CD4-positive, alpha-beta T cell (primary cell): ENCODE results near the gene DCP1B. TPM values are rescaled to one million over a fixed set of nuclear protein-coding genes. Genes with fewer than 3 reads are reported as not detected.

Experiments
- ATAC-seq: fragments of 200-7000 bp; cut with Tn5 transposase; one replicate; pipeline ENCODE4 v1.10.0; 2022; ENCODE audit warnings: mild to moderate bottlenecking; ENCODE audit not compliant: poor library complexity
- CTCF ChIA-PET: fragments of 350-600 bp; sonication (Branson Sonifier 250); formaldehyde crosslinking; loops from one replicate; lab custom pipeline; 2021; ENCODE audit warnings: antibody characterized with exemption, inconsistent platforms; lab: Charles Lee
- POLR2A ChIA-PET: fragments of 350-600 bp; sonication (Branson Sonifier 250); formaldehyde crosslinking; loops from one replicate; lab custom pipeline; 2021; ENCODE audit warnings: antibody characterized with exemption, inconsistent platforms; lab: Charles Lee
- DNase-seq, 14 experiments: peaks; one replicate each; pipeline ENCODE4 v3.0.0-alpha.2; 2013 to 2020; ENCODE audit warnings: mixed read lengths in 2 of 14
- H3K27ac ChIP-seq, 2 donors: one replicate each; pipeline versions ENCODE4 v1.5.1 to v1.7.0; 2013; ENCODE audit warnings: low read length in 2 of 2, low read depth in 1 of 2, mild to moderate bottlenecking in 1 of 2
- H3K27me3 ChIP-seq, 2 experiments: 1 replicate in 1 of 2; 2 replicates in 1 of 2; pipeline versions ENCODE4 v1.6.1 to v1.7.0; 2013; ENCODE audit warnings: low read length in 2 of 2, control low read depth in 1 of 2, mild to moderate bottlenecking in 1 of 2, moderate library complexity in 1 of 2; ENCODE audit not compliant: insufficient read depth in 2 of 2, control insufficient read depth in 1 of 2
- H3K36me3 ChIP-seq: one replicate; pipeline ENCODE4 v1.6.1; 2013; ENCODE audit warnings: low read length, control low read depth; ENCODE audit not compliant: insufficient read depth
- H3K4me1 ChIP-seq: one replicate; pipeline ENCODE4 v1.6.1; 2013; ENCODE audit warnings: low read length, control low read depth; ENCODE audit not compliant: insufficient read depth
- H3K4me3 ChIP-seq: one replicate; pipeline ENCODE4 v1.5.1; 2013; ENCODE audit warnings: mild to moderate bottlenecking, low read length, moderate library complexity
- H3K9me3 ChIP-seq, 2 experiments: 1 replicate in 1 of 2; 2 replicates in 1 of 2; pipeline versions ENCODE4 v1.6.1 to v1.7.0; 2013; ENCODE audit warnings: low read length in 2 of 2, mild to moderate bottlenecking in 2 of 2, control low read depth in 1 of 2, moderate library complexity in 1 of 2; ENCODE audit not compliant: control insufficient read depth in 1 of 2, insufficient read depth in 1 of 2
- H3K27ac Mint-ChIP-seq: one replicate; pipeline ENCODE4 v1.8.0; 2020; ENCODE audit warnings: mixed read lengths
- H3K27me3 Mint-ChIP-seq: one replicate; pipeline ENCODE4 v1.8.0; 2021; ENCODE audit warnings: mixed read lengths
- H3K36me3 Mint-ChIP-seq: one replicate; pipeline ENCODE4 v1.8.0; 2021; ENCODE audit warnings: low read depth, mixed read lengths
- H3K4me1 Mint-ChIP-seq: one replicate; pipeline ENCODE4 v1.8.0; 2021; ENCODE audit warnings: low read depth, mixed read lengths
- H3K4me3 Mint-ChIP-seq: one replicate; pipeline ENCODE4 v1.8.0; 2020; ENCODE audit warnings: mild to moderate bottlenecking, mixed read lengths
- H3K9me3 Mint-ChIP-seq: one replicate; pipeline ENCODE4 v1.8.0; 2020; ENCODE audit warnings: mixed read lengths
- intact Hi-C, 2 experiments: fragments of 100-400 bp; cut with DNase I in 1 of 2; cut with micrococcal nuclease in 1 of 2; formaldehyde crosslinking; loops; one replicate each; pipeline versions ENCODE4 v1.15.1 to v1.9.0; 2023 to 2025; cut with DNase I, micrococcal nuclease
- total RNA-seq, 174 experiments: library from RNA in 2 of 174; stranded (reverse) in 2 of 174; gene quantifications; one replicate each; pipeline ENCODE4 v1.2.3 and lab custom pipeline; 2021 to 2026
- TF ChIP-seq, protein P1 (sequence below): fragments of 200-600 bp; IDR thresholded peaks from one replicate; pipeline ENCODE4 v1.8.0; 2022; ENCODE audit warnings: antibody characterized with exemption, mild to moderate bottlenecking

The DCP1B gene
- total RNA-seq, 2 experiments from 2014 or later = 4.3 to 4.6 TPM

DNA sequence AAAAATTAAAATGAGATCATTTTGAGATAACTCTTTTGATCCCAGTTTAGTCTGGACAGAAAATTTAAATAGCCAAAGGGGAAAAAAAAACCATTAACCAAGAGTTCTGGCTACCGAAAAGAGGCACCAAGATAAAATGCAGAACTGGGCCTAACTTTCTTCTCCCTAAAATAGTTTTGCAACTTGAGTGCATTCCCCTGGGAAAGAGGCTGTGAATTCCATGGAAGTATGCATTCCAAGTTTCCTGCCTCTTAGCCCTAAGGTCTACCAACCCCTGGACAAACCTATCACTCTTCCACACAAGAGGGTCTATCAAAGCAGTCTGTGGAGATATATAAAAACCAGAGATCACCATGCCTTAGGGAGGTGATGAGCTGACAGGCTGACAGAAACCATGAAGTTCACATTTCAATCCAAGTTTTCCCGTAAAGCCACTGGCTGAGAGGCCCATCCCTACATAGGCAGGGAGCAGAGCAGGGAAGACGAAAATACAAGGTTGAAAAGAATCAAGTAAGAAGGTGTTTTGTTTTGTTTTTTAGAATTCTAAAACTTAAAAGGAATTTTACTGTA is 33.8 kb downstream of the DCP1B start:
- Mint-ChIP-seq H3K36me3 (peaks cover 34% of the 10 kb centered on the region), H3K27ac (no peak overlapping the region), H3K9me3 (no peaks in the 10 kb centered on the region), H3K4me3 (no peak overlapping the region), H3K27me3 (no peaks in the 10 kb centered on the region), H3K4me1 (peaks cover 7% of the 10 kb centered on the region)
- intact Hi-C loops = no loop called here
- no peak for DNase-seq
- H3K27ac ChIP-seq = no peak overlapping the region
- CTCF ChIA-PET = no interaction called here
- POLR2A ChIA-PET = no interaction called here
- H3K9me3 ChIP-seq = no peaks in the 10 kb centered on the region
- no peaks in the 10 kb centered on the region for H3K4me1 ChIP-seq
- peaks cover 19% of the 10 kb centered on the region for H3K36me3 ChIP-seq
- TF ChIP-seq, protein P1, sequence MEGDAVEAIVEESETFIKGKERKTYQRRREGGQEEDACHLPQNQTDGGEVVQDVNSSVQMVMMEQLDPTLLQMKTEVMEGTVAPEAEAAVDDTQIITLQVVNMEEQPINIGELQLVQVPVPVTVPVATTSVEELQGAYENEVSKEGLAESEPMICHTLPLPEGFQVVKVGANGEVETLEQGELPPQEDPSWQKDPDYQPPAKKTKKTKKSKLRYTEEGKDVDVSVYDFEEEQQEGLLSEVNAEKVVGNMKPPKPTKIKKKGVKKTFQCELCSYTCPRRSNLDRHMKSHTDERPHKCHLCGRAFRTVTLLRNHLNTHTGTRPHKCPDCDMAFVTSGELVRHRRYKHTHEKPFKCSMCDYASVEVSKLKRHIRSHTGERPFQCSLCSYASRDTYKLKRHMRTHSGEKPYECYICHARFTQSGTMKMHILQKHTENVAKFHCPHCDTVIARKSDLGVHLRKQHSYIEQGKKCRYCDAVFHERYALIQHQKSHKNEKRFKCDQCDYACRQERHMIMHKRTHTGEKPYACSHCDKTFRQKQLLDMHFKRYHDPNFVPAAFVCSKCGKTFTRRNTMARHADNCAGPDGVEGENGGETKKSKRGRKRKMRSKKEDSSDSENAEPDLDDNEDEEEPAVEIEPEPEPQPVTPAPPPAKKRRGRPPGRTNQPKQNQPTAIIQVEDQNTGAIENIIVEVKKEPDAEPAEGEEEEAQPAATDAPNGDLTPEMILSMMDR = no peak
- no peaks in the 10 kb centered on the region for H3K27me3 ChIP-seq
- no peak for ATAC-seq
- H3K4me3 ChIP-seq = no peak overlapping the region

DNA sequence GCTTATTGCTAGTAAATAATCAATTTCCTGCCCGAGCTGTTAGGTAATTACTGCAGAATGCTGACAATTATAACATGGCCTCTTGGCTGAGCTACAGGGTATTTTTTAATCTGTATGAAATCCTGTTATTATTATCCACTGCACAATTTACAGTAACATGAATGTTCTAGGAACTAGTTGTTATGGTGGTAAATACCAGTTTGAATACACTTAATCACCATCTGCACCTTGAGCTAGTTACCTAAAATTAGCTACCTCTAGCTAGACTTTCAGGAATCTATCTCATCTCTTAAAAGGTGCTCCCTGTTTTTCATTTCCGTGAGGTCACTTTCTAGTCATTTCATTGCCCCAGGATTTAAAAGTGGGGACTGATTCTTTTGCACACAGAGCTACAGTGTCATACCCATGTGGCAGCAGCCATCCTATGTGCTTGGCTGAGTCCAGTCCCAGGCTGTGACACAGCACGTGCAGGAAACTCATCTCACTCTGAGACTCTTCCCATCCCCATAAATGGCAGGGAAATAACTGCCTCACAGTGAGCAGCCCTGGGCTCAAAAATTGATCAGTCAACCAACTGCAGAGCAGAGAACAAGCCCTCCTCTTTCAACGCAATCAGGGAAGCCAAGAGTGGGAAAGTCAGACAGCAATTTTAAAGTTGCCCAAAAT is 37.6 kb downstream of the DCP1B start:
- no peaks in the 10 kb centered on the region for H3K9me3 Mint-ChIP-seq
- TF ChIP-seq, protein P1 = no peak
- no peaks in the 10 kb centered on the region for H3K4me1 ChIP-seq
- H3K4me3 Mint-ChIP-seq = no peak overlapping the region
- no peaks in the 10 kb centered on the region for H3K4me1 Mint-ChIP-seq
- no peaks in the 10 kb centered on the region for H3K9me3 ChIP-seq
- CTCF ChIA-PET = no interaction called here
- no peak overlapping the region for H3K27ac ChIP-seq
- H3K36me3 ChIP-seq = peaks cover 39% of the 10 kb centered on the region
- POLR2A ChIA-PET = no interaction called here
- no peaks in the 10 kb centered on the region for H3K27me3 ChIP-seq
- no peak overlapping the region for H3K4me3 ChIP-seq
- no peak overlapping the region for H3K27ac Mint-ChIP-seq
- H3K27me3 Mint-ChIP-seq = no peaks in the 10 kb centered on the region
- H3K36me3 Mint-ChIP-seq = peaks cover 54% of the 10 kb centered on the region
- no peak for ATAC-seq
- no peak for DNase-seq
- intact Hi-C loops = no loop called here

DNA sequence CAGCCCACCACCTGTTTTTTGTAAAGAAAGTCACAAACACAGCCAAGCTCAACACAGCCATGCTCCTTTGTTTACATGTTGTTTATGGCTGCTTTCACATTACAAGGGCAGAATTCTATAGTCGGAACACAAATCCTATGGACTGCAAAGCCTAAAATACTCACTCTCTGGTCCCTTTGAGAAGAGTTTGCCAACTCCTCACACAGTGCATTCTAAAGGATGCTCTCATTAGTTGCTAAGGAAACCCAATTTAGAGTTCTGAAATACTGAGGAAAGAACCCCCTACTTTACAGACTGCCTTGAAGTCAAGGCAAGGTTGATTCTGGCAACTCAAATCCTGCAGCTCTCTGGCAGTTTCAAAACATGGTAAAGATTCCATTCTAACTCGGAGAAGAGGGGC is 38.3 kb downstream of the DCP1B start:
- Mint-ChIP-seq H3K4me1 (no peaks in the 10 kb centered on the region), H3K36me3 (peaks cover 58% of the 10 kb centered on the region), H3K9me3 (no peaks in the 10 kb centered on the region), H3K4me3 (no peak overlapping the region), H3K27me3 (no peaks in the 10 kb centered on the region), H3K27ac (no peak overlapping the region)
- DNase-seq = no peak
- Histone ChIP-seq H3K27me3 (no peaks in the 10 kb centered on the region), H3K27ac (no peak overlapping the region), H3K9me3 (no peaks in the 10 kb centered on the region), H3K36me3 (peaks cover 47% of the 10 kb centered on the region), H3K4me1 (no peaks in the 10 kb centered on the region), H3K4me3 (no peak overlapping the region)
- TF ChIP-seq, protein P1 = no peak
- no peak for ATAC-seq
- intact Hi-C loops = no loop called here
- ChIA-PET POLR2A (no interaction called here), CTCF (no interaction called here)
